Testis (tissue), 2 donors: ENCODE data around the gene IFITM2.

Experiments
- CTCF ChIP-seq, 3 experiments: fragments of 450-650 bp in 2 of 3; fragments of 200-600 bp in 1 of 3; sonication (generic) in 1 of 3; IDR thresholded peaks; one replicate each; pipeline ENCODE4 v1.5.1; 2016 to 2019; ENCODE audit warnings: antibody characterized with exemption in 3 of 3, mild to moderate bottlenecking in 2 of 3, moderate library complexity in 1 of 3
- POLR2A ChIP-seq: fragments of 450-650 bp; IDR thresholded peaks from one replicate; pipeline ENCODE4 v1.6.1; 2017; ENCODE audit warnings: antibody characterized with exemption, mild to moderate bottlenecking, moderate library complexity

- TF ChIP-seq CTCF (IDR thresholded peaks at IDR 0.05): no peak
- TF ChIP-seq POLR2A: no peak
Observed at GRCh38 chr11:293852-294661, 13.6 kb upstream of the IFITM2 start.
